Coronary artery (tissue), 2 donors: ENCODE data around the gene SHANK1.

Source experiments
- DNase-seq: peaks from one replicate; pipeline ENCODE4 v3.0.0-alpha.2; 2017; ENCODE audit warnings: low spot score
- H3K27ac ChIP-seq, 2 donors: fragments of 200-600 bp; sonication (generic); one replicate each; pipeline ENCODE4 v1.5.1; 2016 to 2019
- H3K4me3 ChIP-seq: fragments of 200-600 bp; sonication (generic); 2 replicates; pipeline ENCODE4 v1.5.1; 2016; ENCODE audit warnings: mild to moderate bottlenecking, moderate library complexity
- CTCF ChIP-seq: fragments of 200-600 bp; sonication (generic); IDR thresholded peaks from one replicate; pipeline ENCODE4 v1.5.1; 2019; ENCODE audit warnings: antibody characterized with exemption

Gene SHANK1

GRCh38 chr19:50720921-50721381, 1.3 kb upstream of the SHANK1 start:
- TF ChIP-seq CTCF: no peak
- Histone ChIP-seq H3K4me3 (no peak overlapping the region), H3K27ac (no peak overlapping the region)
- DNase-seq: no peak

- Histone ChIP-seq H3K4me3 (no peak overlapping the region), H3K27ac (no peak overlapping the region)
- no peak for TF ChIP-seq CTCF
- DNase-seq: no peak
Observed at GRCh38 chr19:50720181-50720920, 749 bp upstream of the SHANK1 start.

GRCh38 chr19:50719119-50719435, 525 bp downstream of the SHANK1 start:
- no peak for DNase-seq
- Histone ChIP-seq H3K4me3 (peak overlapping the region; percentile 66), H3K27ac (peak overlapping the region in 1 of 2 donors; percentile 28)
- no peak for TF ChIP-seq CTCF

- Histone ChIP-seq H3K4me3 (peak overlapping the region; percentile 66), H3K27ac (no peak overlapping the region)
- TF ChIP-seq CTCF: no peak
- DNase-seq: no peak
Observed at GRCh38 chr19:50718255-50719118, 1.1 kb downstream of the SHANK1 start.

GRCh38 chr19:50717891-50718254, 1.7 kb downstream of the SHANK1 start:
- no peak for TF ChIP-seq CTCF
- DNase-seq: no peak
- Histone ChIP-seq H3K27ac (no peak overlapping the region), H3K4me3 (peak overlapping the region; percentile 66)

GRCh38 chr19:50717026-50717723, 2.4 kb downstream of the SHANK1 start:
- no peak for DNase-seq
- Histone ChIP-seq H3K27ac (no peak overlapping the region), H3K4me3 (no peak overlapping the region)
- TF ChIP-seq CTCF: no peak
